Heart left ventricle (tissue), 16 donors: ENCODE data around the gene GPC6. TPM values are rescaled to one million over a fixed set of nuclear protein-coding genes. Genes with fewer than 3 reads are reported as not detected.

Source experiments
- ATAC-seq, 4 donors: fragments of 200-7000 bp; cut with Tn5 transposase; one replicate each; pipeline ENCODE4 v1.9.1; 2020 to 2022; ENCODE audit warnings: moderate library complexity in 4 of 4, mild to moderate bottlenecking in 3 of 4, moderate number of reproducible peaks in 1 of 4
- DNase-seq, 5 donors: peaks; one replicate each; pipeline ENCODE4 v3.0.0-alpha.2; 2020
- H3K27ac ChIP-seq, 12 donors: fragments of 200-600 bp; sonication (generic) in 4 of 12; one replicate each; pipeline versions ENCODE4 v1.5.0 to v1.8.0; 2016 to 2022; ENCODE audit warnings: mild to moderate bottlenecking in 2 of 12
- H3K27me3 ChIP-seq, 9 donors: fragments of 200-600 bp; sonication (generic) in 2 of 9; one replicate each; pipeline versions ENCODE4 v1.5.1 to v1.8.0; 2016 to 2022; ENCODE audit warnings: mild to moderate bottlenecking in 3 of 9
- H3K36me3 ChIP-seq, 9 donors: fragments of 200-600 bp; sonication (generic) in 2 of 9; one replicate each; pipeline versions ENCODE4 v1.5.0 to v1.8.0; 2018 to 2022; ENCODE audit warnings: mild to moderate bottlenecking in 2 of 9
- H3K4me1 ChIP-seq, 12 donors: fragments of 200-600 bp; sonication (generic) in 4 of 12; one replicate each; pipeline versions ENCODE4 v1.5.0 to v1.8.0; 2016 to 2022; ENCODE audit warnings: mild to moderate bottlenecking in 3 of 12
- H3K4me3 ChIP-seq, 12 donors: fragments of 200-600 bp; sonication (generic) in 4 of 12; one replicate each; pipeline versions ENCODE4 v1.5.0 to v1.8.0; 2017 to 2022; ENCODE audit warnings: mild to moderate bottlenecking in 9 of 12, moderate library complexity in 4 of 12
- H3K9me3 ChIP-seq, 12 donors: fragments of 200-600 bp; sonication (generic) in 4 of 12; one replicate each; pipeline versions ENCODE4 v1.5.0 to v1.8.0; 2016 to 2022; ENCODE audit warnings: mild to moderate bottlenecking in 1 of 12
- POLR2A ChIP-seq, 2 donors: fragments of 450-650 bp; IDR thresholded peaks; one replicate each; pipeline ENCODE4 v1.6.1; 2017; ENCODE audit warnings: antibody characterized with exemption in 2 of 2, mild to moderate bottlenecking in 2 of 2, moderate library complexity in 2 of 2
- WGBS, 4 donors: extraction: QIAGEN DNeasy Blood & Tissue Kit in 2 of 4; methylation state at CpG; one replicate each; pipeline versions ENCODE4 v1.1.5 to v1.1.7; 2013 to 2018; 5-methylcytosine and 5-hydroxymethylcytosine counted together
- intact Hi-C, 10 donors: fragments of 100-400 bp; cut with DNase I; formaldehyde crosslinking; loops; one replicate each; pipeline versions ENCODE4 v1.11.1 to v1.14.2; 2022
- polyA plus RNA-seq, 2 donors: library from polyadenylated mRNA; stranded (reverse); fragments of 200-250 nt; gene quantifications; one replicate each; pipeline ENCODE4 v1.2.3, GENCODE V29; 2013
- total RNA-seq, 9 donors: library from RNA; depleted of rRNA in 2 of 9; stranded (reverse); fragments of >200 nt in 2 of 9; fragmentation: NEBNext Ultra II Directional in 3 of 9; extraction: Animal tissue kit (Norgen Biotek cat#: 25700) in 3 of 9; gene quantifications; one replicate each; pipeline versions ENCODE4 v1.1.0 to v1.2.4, GENCODE V29; 2016 to 2023
- TF ChIP-seq, protein P1 (sequence below), 12 donors: fragments of 200-600 bp; sonication (generic) in 4 of 12; IDR thresholded peaks; one replicate each; pipeline versions ENCODE4 v1.5.0 to v1.8.0; 2018 to 2022; ENCODE audit warnings: antibody characterized with exemption in 12 of 12, mild to moderate bottlenecking in 5 of 12
- donor health status: ischemic (EF 13 %, LVEDD 7.1; RV severe dilation, severe dysfunction).
- donor health status: healthy with polysubstance abuse.
- donor health status: DM: no; HTN: yes; CAD: no.
- donor health status: DM: no; HTN: no; CAD: no.
- donor health status: ischemic (EF 25% LVEDD 6.9; RV normal size, moderate dysfunction).
- donor health status: ischemic (EF 25% LVEDD 5.7; RV mildly dilated, moderate dysfunction).
- donor health status: healthy.
- donor health status: DM: yes; HTN: yes; CAD: no.
- donor health status: ischemic (EF 35%, LVEDD 5.7; RV mildly dilated, moderate dysfunction).
- donor health status: nonischemic (EF 11% LVEDD 7.7; RV severe dilation, severe dysfunction).
- donor health status: DM: yes; HTN: yes; CAD: no.
- donor health status: PGD.
- donor health status: ischemic (EF 29% LVEDD 5.4; RV normal size, mild dysfunction).
- donor health status: nonischemic (EF 23%, LVEDD 6.1; RV moderate dilation, normal function).

GPC6 gene
- total and polyA plus RNA-seq, 11 donors = 0.08 to 6.2 (median 2.0) TPM

DNA sequence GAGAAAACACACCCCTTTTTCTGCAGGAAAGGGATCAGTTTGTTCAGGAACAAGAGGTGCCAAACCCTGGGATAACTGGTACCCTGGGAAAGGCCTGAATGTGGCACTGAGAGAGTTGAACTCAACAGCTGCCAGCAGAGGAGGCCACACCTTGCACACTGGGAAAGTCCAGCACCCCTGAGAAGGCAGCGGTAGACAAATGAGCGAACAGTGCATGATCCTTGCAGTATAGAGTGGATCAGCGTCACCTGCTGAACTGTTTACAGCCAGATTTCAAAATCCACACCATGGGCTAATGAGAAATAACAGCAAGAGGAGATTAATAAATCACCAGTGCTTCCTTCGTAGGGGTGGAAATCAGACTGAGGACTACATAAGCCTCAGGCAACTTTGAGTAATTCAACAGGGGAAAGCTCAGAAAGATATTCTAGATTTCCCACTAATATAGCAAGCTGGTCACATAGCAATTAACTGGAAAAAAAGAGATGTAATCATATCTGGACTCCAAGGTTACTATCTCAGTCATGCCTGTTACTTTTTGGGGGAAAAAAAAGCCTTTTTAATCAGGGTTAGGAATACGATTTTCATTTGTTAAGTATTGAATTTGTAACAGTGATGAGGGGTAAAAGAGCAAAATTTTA lies 1200.8 kb downstream of the GPC6 start:
- WGBS, 4 donors = 64 to 88% (median 74%) methylated on average over 5 of the region's 5 CpGs
- H3K4me1 ChIP-seq = no peaks in the 10 kb centered on the region
- intact Hi-C loops = no loop called here

GRCh38 chr13:94431574-94431973 lies 1205.0 kb downstream of the GPC6 start:
- H3K36me3 ChIP-seq = no peaks in the 10 kb centered on the region
- H3K4me1 ChIP-seq = peaks cover 0 to 8% (median 0%) of the 10 kb centered on the region in 12 donors
- DNase-seq = no peak
- H3K27me3 ChIP-seq = peaks cover 0 to 3% (median 0%) of the 10 kb centered on the region in 9 donors
- TF ChIP-seq, protein P1, sequence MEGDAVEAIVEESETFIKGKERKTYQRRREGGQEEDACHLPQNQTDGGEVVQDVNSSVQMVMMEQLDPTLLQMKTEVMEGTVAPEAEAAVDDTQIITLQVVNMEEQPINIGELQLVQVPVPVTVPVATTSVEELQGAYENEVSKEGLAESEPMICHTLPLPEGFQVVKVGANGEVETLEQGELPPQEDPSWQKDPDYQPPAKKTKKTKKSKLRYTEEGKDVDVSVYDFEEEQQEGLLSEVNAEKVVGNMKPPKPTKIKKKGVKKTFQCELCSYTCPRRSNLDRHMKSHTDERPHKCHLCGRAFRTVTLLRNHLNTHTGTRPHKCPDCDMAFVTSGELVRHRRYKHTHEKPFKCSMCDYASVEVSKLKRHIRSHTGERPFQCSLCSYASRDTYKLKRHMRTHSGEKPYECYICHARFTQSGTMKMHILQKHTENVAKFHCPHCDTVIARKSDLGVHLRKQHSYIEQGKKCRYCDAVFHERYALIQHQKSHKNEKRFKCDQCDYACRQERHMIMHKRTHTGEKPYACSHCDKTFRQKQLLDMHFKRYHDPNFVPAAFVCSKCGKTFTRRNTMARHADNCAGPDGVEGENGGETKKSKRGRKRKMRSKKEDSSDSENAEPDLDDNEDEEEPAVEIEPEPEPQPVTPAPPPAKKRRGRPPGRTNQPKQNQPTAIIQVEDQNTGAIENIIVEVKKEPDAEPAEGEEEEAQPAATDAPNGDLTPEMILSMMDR (IDR thresholded peaks at IDR 0.05) = no peak
- TF ChIP-seq POLR2A (IDR thresholded peaks at IDR 0.05) = no peak
- H3K9me3 ChIP-seq = no peaks in the 10 kb centered on the region
- no peak overlapping the region for H3K27ac ChIP-seq
- WGBS, 4 donors = 81 to 91% (median 84%) methylated on average over 2 of the region's 2 CpGs
- ATAC-seq = no peak
- intact Hi-C loops = loop anchor here in 1 of 10 donors (10.0 kb wide), 1 partner anchor 113 kb away; no protein-coding TSS in a partner anchor
- no peak overlapping the region for H3K4me3 ChIP-seq

More for the DNA sequence above, 1200.8 kb downstream of the GPC6 start:
- no peaks in the 10 kb centered on the region for H3K9me3 ChIP-seq
- H3K27ac ChIP-seq = no peak overlapping the region
- TF ChIP-seq, protein P1 (IDR thresholded peaks at IDR 0.05) = no peak
- no peak for TF ChIP-seq POLR2A (IDR thresholded peaks at IDR 0.05)
- H3K36me3 ChIP-seq = no peaks in the 10 kb centered on the region
- DNase-seq = no peak
- no peaks in the 10 kb centered on the region for H3K27me3 ChIP-seq
- no peak overlapping the region for H3K4me3 ChIP-seq
- no peak for ATAC-seq

DNA sequence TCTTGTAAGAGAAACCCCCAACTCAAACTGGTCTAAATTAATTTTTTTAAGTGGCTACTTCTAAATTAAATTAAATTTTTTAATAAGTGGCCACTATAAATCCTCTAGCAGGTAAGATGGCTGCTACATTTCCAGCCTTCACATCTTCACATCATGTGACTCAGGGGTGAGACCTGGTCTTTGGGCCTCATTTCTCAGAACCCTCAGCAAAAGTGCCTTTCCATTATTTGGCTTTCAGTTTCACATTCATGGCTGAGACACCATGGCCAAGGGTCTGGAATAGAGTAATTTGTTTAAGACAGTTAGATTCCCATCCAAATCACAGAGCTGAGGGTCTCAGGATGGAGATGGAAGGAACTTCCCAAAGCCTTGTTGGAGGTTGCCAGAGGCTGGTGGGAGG lies 1205.4 kb downstream of the GPC6 start:
- ATAC-seq = no peak
- Histone ChIP-seq H3K4me3 (no peak overlapping the region), H3K4me1 (peaks cover 0 to 8% (median 0%) of the 10 kb centered on the region in 12 donors), H3K27ac (no peak overlapping the region), H3K36me3 (no peaks in the 10 kb centered on the region), H3K27me3 (peaks cover 0 to 3% (median 0%) of the 10 kb centered on the region in 9 donors), H3K9me3 (no peaks in the 10 kb centered on the region)
- TF ChIP-seq POLR2A (IDR thresholded peaks at IDR 0.05) = no peak
- TF ChIP-seq, protein P1 (IDR thresholded peaks at IDR 0.05) = no peak
- intact Hi-C loops = loop anchor here in 1 of 10 donors (10.0 kb wide), 1 partner anchor 113 kb away; no protein-coding TSS in a partner anchor
- DNase-seq = no peak

GRCh38 chr13:94433055-94433961 lies 1206.7 kb downstream of the GPC6 start:
- intact Hi-C loops = loop anchor here in 1 of 10 donors (10.0 kb wide), 1 partner anchor 111 kb away; no protein-coding TSS in a partner anchor
- Histone ChIP-seq H3K9me3 (no peaks in the 10 kb centered on the region), H3K27ac (no peak overlapping the region), H3K4me1 (peaks cover 0 to 8% (median 0%) of the 10 kb centered on the region in 12 donors), H3K27me3 (peaks cover 0 to 3% (median 0%) of the 10 kb centered on the region in 9 donors), H3K36me3 (no peaks in the 10 kb centered on the region), H3K4me3 (peak overlapping the region in 3 of 12 donors; percentile 12 to 18 (median 18))
- ATAC-seq (peak in 3 of 4 donors; percentile 54 to 77 (median 70)), DNase-seq (no peak)
- 24 to 36% (median 29%) methylated on average over 19 of the region's 19 CpGs for WGBS, 4 donors
- TF ChIP-seq, protein P1 (IDR thresholded peaks at IDR 0.05) = no peak
